NB4 (cell line): ENCODE data around the gene AP2B1.

Experiments
- MYC ChIP-seq: IDR thresholded peaks from 2 replicates; pipeline ENCODE4 v1.6.1; 2011; ENCODE audit warnings: low read depth, low read length
- POLR2A ChIP-seq: IDR thresholded peaks from 2 replicates; pipeline ENCODE4 v1.6.1; 2011; ENCODE audit warnings: mild to moderate bottlenecking; ENCODE audit not compliant: insufficient read length; ENCODE audit errors: extremely low read depth
- TF ChIP-seq, protein P1 (sequence below): IDR thresholded peaks from one replicate; pipeline ENCODE4 v1.5.1; 2012; ENCODE audit warnings: low read depth, low read length
- TF ChIP-seq, protein P2 (sequence below): IDR thresholded peaks from 2 replicates; pipeline ENCODE4 v1.6.1; 2011; ENCODE audit warnings: low read depth, low read length

DNA sequence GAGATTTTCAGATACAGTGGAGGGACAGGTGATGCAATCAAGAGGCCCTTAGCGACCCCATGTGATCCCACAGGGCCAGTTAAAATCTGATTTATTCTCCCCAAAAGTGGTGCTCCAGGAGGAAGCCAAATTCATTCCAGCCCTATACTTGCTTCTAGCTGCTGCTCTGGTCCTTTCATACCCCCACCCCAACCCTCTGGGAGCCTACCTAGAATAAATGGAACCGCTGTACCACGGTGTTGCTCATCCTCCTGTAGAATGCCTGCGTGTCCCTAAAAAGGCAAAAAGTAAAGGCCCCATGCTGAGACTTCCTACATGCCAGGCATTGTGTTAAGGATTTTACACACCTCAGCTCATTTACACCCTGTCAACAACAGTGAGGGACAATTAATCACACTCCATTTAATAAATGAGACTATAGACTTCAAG is 142.3 kb downstream of the AP2B1 start:
- TF ChIP-seq POLR2A (no peak), MYC (no peak)
- TF ChIP-seq, protein P1, sequence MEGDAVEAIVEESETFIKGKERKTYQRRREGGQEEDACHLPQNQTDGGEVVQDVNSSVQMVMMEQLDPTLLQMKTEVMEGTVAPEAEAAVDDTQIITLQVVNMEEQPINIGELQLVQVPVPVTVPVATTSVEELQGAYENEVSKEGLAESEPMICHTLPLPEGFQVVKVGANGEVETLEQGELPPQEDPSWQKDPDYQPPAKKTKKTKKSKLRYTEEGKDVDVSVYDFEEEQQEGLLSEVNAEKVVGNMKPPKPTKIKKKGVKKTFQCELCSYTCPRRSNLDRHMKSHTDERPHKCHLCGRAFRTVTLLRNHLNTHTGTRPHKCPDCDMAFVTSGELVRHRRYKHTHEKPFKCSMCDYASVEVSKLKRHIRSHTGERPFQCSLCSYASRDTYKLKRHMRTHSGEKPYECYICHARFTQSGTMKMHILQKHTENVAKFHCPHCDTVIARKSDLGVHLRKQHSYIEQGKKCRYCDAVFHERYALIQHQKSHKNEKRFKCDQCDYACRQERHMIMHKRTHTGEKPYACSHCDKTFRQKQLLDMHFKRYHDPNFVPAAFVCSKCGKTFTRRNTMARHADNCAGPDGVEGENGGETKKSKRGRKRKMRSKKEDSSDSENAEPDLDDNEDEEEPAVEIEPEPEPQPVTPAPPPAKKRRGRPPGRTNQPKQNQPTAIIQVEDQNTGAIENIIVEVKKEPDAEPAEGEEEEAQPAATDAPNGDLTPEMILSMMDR = no peak
- TF ChIP-seq, protein P2, sequence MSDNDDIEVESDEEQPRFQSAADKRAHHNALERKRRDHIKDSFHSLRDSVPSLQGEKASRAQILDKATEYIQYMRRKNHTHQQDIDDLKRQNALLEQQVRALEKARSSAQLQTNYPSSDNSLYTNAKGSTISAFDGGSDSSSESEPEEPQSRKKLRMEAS = no peak
